GM21825 (cell line): ENCODE data around the gene DOK7.

ENCODE experiments used
- ATAC-seq: cut with Tn5 transposase; IDR thresholded peaks from one replicate; pipeline ENCODE4 v1.9.1; 2021; ENCODE audit warnings: mild to moderate bottlenecking, moderate library complexity; ENCODE audit not compliant: unreplicated experiment

Gene DOK7

GRCh38 chr4:3462790-3463415, at the start of gene DOK7:
TSS of gene DOK7 (plus strand) at chr4:3463306. CDS start at chr4:3463376, 70 bp downstream.
- no peak for ATAC-seq

DNA sequence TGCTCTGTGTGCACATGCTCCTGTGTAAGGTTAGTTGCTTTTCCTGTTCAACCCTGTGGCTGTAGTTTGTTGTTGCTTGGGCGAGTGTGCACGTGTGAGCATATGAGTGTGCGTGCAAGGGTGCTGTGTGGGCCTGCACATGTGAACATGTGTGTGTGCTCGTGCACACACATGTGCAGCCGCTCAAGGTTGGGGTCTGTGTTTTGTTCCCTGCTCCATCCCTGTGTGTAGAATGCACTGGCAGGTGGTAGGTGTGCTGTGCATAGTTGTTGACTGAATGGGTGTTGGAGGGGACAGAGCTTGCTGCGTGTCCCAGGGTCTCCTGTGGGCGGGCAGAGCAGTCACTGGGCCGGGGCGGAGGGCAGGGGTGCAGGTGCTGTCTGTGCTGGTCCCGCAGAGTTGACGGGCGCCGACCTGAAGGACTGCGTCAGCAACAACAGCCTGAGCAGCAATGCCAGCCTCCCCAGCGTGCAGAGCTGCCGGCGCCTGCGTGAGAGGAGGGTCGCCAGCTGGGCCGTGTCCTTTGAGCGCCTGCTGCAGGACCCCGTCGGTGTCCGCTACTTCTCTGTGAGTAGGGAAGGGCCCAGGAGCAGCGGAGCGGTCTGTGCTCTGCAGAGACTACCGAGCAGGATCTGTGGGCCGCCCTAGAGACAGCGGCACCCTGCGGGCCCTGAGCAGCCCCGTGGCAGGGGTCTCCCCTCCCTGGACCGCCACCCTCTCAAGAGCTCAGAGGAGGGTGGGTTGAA, 49.3 kb upstream of the DOK7 start:
- ATAC-seq = no peak

- ATAC-seq = no peak
These were observed 48.5 kb upstream of the DOK7 start for GRCh38 chr4:3414421-3415279.

DNA sequence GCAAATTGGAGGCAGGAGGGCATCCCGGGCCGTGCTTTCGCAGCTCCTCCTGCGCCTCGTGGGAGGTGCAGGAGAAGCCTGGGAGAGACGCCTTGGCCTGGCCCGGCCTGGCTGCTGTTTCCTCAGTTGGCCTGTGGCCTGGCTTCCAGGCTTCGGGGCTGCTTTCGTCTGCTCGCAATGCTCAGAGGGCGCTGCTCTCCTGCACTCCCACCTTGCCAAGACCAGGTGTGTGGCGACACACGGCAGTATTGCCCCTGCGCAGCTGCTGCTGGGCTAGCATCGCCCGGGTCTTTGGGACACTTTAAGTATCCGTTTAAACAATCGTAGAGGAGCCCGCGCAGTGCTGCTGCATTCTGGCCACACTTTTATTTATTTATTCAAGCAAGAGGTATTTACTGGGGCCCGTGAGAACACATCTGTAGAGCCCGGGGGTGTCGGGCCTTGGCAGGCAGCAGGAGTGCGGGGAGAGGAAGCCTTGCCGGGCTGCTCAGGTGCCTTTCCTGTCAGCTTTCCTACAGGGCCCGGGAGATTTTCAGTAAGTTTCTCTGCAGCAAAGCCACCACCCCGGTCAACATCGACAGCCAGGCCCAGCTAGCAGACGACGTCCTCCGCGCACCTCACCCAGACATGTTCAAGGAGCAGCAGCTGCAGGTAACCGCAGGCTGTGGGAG, 47.5 kb upstream of the DOK7 start:
- no peak for ATAC-seq

DNA sequence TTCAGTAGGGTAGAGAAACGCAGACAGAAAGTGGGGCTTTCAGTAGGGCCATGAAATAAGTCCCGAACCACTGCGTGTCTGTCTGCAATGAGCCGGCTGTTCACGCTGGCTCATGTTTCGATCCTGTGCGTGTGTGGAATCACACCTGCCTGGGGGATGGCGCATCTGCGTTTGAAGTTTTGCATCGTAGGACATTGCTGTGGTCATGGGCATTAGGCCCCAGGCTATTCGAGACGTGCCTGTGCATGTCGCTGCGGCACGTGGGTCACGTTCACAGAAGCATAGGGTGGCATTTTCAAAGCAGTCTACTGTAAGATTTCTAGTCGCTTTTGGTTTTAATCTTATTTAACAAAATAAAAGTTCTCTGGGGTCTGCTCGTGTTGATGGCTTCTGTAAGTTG, 46.8 kb upstream of the DOK7 start:
- no peak for ATAC-seq

- ATAC-seq = no peak
These were observed 46.3 kb upstream of the DOK7 start for GRCh38 chr4:3416821-3417221.

DNA sequence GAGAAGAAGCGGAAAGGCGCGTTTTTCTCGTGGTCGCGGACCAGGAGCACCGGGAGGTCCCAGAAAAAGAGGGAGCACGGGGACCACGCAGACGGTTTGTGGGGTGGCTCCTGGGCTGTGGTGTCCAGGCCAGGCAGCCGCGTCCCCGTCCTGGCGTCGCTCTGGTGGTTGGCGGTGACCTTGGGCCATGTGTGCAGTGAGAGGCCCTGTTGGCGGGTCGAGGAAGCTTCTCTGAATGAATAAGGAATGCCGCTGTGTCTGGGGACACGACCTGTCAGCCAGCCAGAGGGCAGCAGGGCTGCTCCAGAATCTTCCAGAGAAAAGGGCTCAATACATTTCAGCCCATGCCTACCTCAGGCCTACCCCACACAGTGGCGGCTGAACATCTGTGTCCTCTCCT, 45.7 kb upstream of the DOK7 start:
- ATAC-seq = no peak

DNA sequence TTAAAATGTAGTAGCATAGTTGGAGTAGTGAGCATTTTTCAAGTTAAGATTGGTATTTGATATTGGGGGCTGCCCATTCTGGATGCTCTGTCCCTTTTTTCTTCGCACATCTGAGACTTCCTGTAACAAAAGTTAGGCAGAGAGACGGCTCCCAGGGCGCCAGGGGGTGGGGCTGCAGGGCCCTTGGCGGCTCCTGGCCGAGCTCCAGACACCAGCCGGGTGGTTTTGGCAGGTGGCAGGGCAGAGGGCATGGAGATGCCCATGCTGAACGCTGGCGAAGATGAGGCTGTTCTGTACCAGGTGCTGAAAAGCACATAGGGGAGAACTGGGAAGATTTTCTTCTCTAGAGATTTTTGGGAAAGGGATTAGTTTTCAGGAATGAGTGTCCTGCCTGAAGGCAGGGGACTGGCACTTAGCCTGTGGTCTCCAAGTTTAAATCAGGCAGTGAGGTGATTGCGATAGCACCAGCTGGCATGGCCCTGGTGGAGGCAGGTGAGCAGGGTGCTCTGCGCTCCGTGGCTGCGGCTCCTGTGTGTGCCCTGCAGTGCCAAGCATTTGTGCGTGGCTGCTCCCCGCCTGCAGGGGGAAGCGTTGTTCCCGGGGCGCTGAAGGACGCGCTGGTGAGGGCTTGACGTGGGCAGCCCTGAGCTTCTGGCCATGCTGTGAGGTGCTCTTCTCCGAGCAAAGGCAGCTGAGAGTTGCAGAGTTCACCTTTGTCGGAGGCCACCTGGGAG, 44.9 kb upstream of the DOK7 start:
- ATAC-seq = no peak

DNA sequence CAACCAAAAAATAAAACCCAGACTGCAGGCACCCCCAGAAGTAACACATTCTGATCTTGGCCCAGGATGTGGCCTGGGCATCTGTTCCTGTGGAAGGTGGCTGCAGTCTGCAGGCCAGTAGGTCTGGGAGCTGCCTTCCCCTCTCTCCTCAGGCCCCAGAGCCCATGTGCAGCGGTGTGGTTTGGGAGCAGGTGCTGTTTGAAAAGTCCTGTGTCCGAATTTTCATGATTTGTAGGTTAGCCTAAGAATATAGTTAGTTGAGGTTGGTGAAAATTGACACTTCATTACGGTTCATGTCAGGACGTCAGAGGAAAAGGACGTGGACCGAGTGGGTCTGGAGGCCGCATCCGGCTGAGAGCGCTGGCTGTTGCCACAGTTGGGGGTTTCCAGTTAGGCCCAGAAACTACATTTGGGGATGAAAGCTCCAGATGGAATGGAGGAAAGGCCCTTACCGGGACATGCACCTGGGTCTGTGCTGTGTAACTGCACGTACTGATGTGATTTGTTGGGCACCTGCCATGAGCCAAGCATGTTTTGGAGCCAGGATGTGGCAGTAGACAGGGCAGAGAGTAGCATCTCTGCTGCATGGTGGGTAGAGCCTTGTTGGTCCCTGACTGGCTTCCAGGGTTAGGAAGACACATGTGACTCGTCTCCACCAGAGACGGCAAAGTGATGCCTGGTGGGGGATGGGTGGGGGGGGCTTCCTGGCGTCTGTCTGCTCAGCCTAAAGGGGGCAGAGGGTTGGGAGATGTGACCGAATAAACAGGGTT, 43.1 kb upstream of the DOK7 start:
- ATAC-seq = no peak

GRCh38 chr4:3420606-3420955, 42.5 kb upstream of the DOK7 start:
- ATAC-seq = no peak

DNA sequence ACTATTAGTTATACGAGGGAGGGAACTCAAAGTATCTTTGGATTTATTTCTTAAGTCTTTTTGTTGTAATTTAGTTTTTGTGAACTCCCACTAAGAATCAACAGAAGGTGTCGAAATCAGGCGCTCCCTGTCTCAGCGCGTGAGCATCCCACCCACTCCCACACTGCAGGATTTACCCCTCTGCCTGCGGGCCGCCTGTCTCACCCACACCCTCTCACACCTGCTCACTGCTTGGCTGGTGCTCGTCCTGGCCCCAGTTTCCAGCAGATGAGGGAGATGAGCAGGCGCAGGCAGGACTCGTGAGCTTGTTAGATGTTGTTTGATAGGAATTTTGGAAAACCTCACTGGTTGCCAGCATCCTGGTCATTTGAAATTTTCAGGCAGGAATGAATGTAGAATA, 42.1 kb upstream of the DOK7 start:
- no peak for ATAC-seq

- no peak for ATAC-seq
These were observed 41.6 kb upstream of the DOK7 start for GRCh38 chr4:3421470-3421869.

- no peak for ATAC-seq
These were observed 40.8 kb upstream of the DOK7 start for GRCh38 chr4:3422241-3422801.

GRCh38 chr4:3422808-3423297, 40.3 kb upstream of the DOK7 start:
- no peak for ATAC-seq

DNA sequence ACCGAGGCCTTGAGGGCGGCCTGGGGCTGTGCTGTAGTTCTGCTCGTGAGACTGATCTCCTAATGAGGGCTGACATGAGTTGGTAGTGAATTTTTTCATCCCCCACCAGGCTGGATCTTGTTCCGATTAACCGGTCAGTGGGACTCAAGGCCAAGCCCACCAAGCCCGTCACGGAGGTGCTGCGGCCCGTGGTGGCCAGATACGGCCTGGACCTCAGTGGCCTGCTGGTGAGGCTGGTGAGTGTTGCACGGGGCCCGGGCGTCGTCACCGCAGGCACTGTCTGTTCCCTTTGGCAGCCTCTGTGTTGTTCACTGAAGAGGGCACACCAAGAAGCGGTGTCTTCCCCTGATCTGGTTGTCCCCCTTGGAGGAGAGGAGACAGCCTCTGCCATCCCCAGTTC, 39.7 kb upstream of the DOK7 start:
- ATAC-seq = no peak

- ATAC-seq = no peak
These were observed 39.2 kb upstream of the DOK7 start for GRCh38 chr4:3423952-3424351.

GRCh38 chr4:3424522-3425095, 38.5 kb upstream of the DOK7 start:
- ATAC-seq = no peak

DNA sequence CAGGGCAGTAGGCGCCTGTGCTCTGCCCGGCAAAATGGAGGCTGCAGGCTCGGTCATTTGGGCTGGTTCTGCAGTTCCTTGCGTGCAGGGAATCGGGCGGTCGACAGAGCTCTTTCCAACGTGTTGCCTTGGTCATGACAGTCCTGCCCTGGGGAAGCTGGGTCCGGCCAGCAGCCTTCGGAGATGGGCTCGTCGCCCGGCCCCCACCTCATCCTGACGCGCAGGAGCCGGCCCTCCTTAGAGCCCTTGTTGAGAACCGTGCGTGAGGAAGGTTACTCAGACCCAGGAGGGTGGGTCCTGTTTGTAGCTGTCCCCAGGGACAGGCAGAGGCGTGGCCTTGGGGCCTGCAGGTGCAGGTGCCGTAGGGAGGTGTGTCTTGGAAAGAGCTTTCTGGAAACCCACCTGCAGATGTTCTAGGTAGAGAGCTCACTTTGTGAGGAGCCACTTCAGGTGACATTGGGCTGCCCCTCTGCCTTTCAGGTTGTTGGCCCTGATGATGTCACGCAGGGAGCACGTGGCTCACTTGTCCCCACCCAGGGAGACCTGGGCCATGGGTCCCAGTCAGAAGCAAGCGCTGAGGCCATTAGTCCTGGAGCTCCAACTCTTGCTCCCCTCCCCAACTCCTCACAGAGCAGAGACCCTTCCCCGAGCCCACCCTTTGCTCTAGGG, 36.5 kb upstream of the DOK7 start:
- ATAC-seq = no peak

DNA sequence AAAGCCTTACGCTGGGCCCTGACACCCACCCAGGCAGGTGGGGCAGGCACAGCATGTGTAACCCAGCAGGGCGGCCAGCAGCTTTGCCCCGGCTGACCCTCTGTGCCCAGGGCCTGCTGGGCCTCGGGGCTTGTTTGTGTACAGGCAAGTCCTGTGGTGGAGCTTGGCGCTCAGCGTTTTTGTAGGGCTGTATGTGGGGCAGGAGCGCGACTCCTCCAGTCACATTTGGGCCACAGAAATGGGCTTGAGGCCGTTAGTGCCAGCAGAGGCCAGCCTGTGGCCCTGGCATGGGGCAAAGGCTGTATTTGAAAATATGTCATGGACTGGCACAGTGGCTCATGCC, 36.0 kb upstream of the DOK7 start:
- ATAC-seq = no peak
